Suprapubic skin (tissue), 4 donors: Measurements from ENCODE around the gene WWTR1.

Source experiments
- POLR2A ChIP-seq, 2 donors: fragments of 450-650 bp; IDR thresholded peaks; one replicate each; pipeline ENCODE4 v1.6.1; 2017; ENCODE audit warnings: antibody characterized with exemption in 2 of 2, mild to moderate bottlenecking in 2 of 2, moderate library complexity in 2 of 2
- POLR2AphosphoS5 ChIP-seq, 3 donors: sonication (generic); formaldehyde crosslinking; IDR thresholded peaks; one replicate each; pipeline ENCODE4 v1.6.1; 2017; ENCODE audit warnings: antibody characterized with exemption in 3 of 3
- TF ChIP-seq, protein P1 (sequence below), 2 donors: fragments of 200-600 bp in 1 of 2; fragments of 450-650 bp in 1 of 2; sonication (generic) in 1 of 2; IDR thresholded peaks; one replicate each; pipeline ENCODE4 v1.5.1; 2016 to 2019; ENCODE audit warnings: antibody characterized with exemption in 2 of 2, mild to moderate bottlenecking in 1 of 2, moderate library complexity in 1 of 2

DNA sequence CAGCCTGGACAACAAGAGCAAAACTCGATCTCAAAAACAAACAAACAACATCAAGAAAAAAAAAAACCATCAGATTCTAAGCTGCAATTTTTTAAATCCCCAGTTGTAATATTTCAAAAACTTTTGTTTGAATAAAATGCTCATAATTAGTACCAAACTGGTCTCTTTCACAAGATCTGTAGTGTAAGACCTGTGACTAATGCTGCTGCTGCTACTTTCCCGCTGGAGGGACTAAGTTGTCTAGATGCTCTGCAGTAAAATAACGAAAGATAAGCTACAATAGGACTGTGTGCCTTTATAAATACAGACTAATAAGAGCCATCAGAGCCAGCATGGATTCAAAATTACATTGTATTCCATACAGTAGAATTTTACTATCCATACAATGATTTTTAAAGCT is 137.9 kb downstream of the WWTR1 start:
- TF ChIP-seq POLR2A (IDR thresholded peaks at IDR 0.05), result no peak
- TF ChIP-seq, protein P1, sequence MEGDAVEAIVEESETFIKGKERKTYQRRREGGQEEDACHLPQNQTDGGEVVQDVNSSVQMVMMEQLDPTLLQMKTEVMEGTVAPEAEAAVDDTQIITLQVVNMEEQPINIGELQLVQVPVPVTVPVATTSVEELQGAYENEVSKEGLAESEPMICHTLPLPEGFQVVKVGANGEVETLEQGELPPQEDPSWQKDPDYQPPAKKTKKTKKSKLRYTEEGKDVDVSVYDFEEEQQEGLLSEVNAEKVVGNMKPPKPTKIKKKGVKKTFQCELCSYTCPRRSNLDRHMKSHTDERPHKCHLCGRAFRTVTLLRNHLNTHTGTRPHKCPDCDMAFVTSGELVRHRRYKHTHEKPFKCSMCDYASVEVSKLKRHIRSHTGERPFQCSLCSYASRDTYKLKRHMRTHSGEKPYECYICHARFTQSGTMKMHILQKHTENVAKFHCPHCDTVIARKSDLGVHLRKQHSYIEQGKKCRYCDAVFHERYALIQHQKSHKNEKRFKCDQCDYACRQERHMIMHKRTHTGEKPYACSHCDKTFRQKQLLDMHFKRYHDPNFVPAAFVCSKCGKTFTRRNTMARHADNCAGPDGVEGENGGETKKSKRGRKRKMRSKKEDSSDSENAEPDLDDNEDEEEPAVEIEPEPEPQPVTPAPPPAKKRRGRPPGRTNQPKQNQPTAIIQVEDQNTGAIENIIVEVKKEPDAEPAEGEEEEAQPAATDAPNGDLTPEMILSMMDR (IDR thresholded peaks at IDR 0.05), result no peak
- TF ChIP-seq POLR2AphosphoS5 (IDR thresholded peaks at IDR 0.05), result no peak
